Small intestine (tissue), 7 donors: Measurements from ENCODE around the gene EIF4G1. TPM values are rescaled to one million over a fixed set of nuclear protein-coding genes. Genes with fewer than 3 reads are reported as not detected.

Experiments used
- DNase-seq, 2 donors: peaks; one replicate each; pipeline versions ENCODE4 v3.0.0 to v3.0.0-alpha.2; 2013
- FAIRE-seq: peaks from 2 replicates; lab custom pipeline; 2012; peaks lifted over from hg19 to GRCh38; lab: Jason Lieb, UNC
- H3K27ac ChIP-seq, 3 donors: one replicate each; pipeline ENCODE4 v1.5.1; 2013; ENCODE audit warnings: low read length in 2 of 3, mild to moderate bottlenecking in 2 of 3, control low read depth in 1 of 3, inconsistent platforms in 1 of 3, low read depth in 1 of 3, moderate library complexity in 1 of 3
- H3K27me3 ChIP-seq, 3 donors: one replicate each; pipeline ENCODE4 v1.6.1; 2013; ENCODE audit warnings: low read length in 3 of 3, inconsistent platforms in 1 of 3; ENCODE audit not compliant: control insufficient read depth in 3 of 3, insufficient read depth in 3 of 3
- H3K36me3 ChIP-seq, 3 donors: one replicate each; pipeline ENCODE4 v1.6.1; 2013; ENCODE audit warnings: low read length in 3 of 3, inconsistent platforms in 1 of 3, low read depth in 1 of 3, mild to moderate bottlenecking in 1 of 3, moderate library complexity in 1 of 3; ENCODE audit not compliant: control insufficient read depth in 3 of 3, insufficient read depth in 2 of 3
- H3K4me1 ChIP-seq, 3 donors: one replicate each; pipeline ENCODE4 v1.6.1; 2013; ENCODE audit warnings: low read length in 2 of 3, inconsistent platforms in 1 of 3, low read depth in 1 of 3, mild to moderate bottlenecking in 1 of 3, moderate library complexity in 1 of 3; ENCODE audit not compliant: control insufficient read depth in 3 of 3, insufficient read depth in 2 of 3
- H3K4me3 ChIP-seq, 3 donors: one replicate each; pipeline ENCODE4 v1.5.1; 2013; ENCODE audit warnings: low read length in 3 of 3, control low read depth in 1 of 3, inconsistent platforms in 1 of 3, low read depth in 1 of 3, mild to moderate bottlenecking in 1 of 3, moderate library complexity in 1 of 3
- H3K9me3 ChIP-seq, 2 donors: one replicate each; pipeline ENCODE4 v1.6.1; 2013; ENCODE audit warnings: low read depth in 1 of 2, low read length in 1 of 2; ENCODE audit not compliant: control insufficient read depth in 2 of 2, insufficient read depth in 1 of 2
- WGBS, 3 donors: extraction: QIAGEN DNeasy Blood & Tissue Kit; methylation state at CpG; one replicate each; pipeline ENCODE4 v1.1.7; 2013; 5-methylcytosine and 5-hydroxymethylcytosine counted together
- polyA plus RNA-seq, 4 donors: library from polyadenylated mRNA; stranded (reverse) in 3 of 4; unstranded in 1 of 4; fragments of 200-250 nt in 3 of 4; fragments of 120-200 nt in 1 of 4; gene quantifications; one replicate each; pipeline versions ENCODE4 v1.2.1 to v1.2.3, GENCODE V29; 2013
- donor health status: healthy with polysubstance abuse.
- donor health status: control.
- donor health status: control.
- donor health status: Bipolar disorder and iron deficiency.
- donor health status: healthy.

Gene EIF4G1
- polyA plus RNA-seq, 4 donors: 115 to 220 (median 155) TPM

GRCh38 chr3:184299488-184300377 lies 14.7 kb upstream of the EIF4G1 start:
- FAIRE-seq (no peak), DNase-seq (peak in 1 of 2 donors; percentile 38)
- H3K4me1 ChIP-seq: peaks cover 3 to 8% (median 7%) of the 10 kb centered on the region in 3 donors
- H3K4me3 ChIP-seq: peak overlapping the region; percentile 84 to 91 (median 85)
- H3K9me3 ChIP-seq: no peaks in the 10 kb centered on the region
- peak overlapping the region; percentile 37 to 60 (median 57) for H3K27ac ChIP-seq
- H3K27me3 ChIP-seq: peaks cover 0 to 3% (median 0%) of the 10 kb centered on the region in 3 donors
- WGBS, 3 donors: 15 to 17% (median 17%) methylated on average over 25 to 29 of the region's 29 CpGs
- peaks cover 23 to 37% (median 25%) of the 10 kb centered on the region in 3 donors for H3K36me3 ChIP-seq

GRCh38 chr3:184300378-184300720 lies 14.1 kb upstream of the EIF4G1 start:
- H3K4me3 ChIP-seq: peak overlapping the region in 1 of 3 donors; percentile 84

DNA sequence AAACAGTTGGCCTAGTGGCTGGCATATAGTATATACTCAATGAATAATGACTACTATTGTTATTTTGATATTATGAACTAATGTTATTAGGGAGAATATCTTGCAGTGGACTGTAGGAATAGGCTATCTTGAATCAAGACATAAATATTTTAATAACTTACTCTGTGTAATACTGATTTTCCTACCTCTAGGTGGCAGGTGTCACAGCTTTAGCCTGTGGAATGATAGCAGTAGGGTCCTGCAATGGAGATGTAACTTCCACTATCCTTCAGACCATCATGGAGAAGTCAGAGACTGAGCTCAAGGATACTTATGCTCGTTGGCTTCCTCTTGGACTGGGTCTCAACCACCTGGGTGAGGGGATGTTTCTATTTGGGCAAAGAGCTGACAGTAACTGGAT lies 8.8 kb upstream of the EIF4G1 start:
- H3K36me3 ChIP-seq: peaks cover 32 to 69% (median 41%) of the 10 kb centered on the region in 3 donors
- 40 to 69% (median 43%) methylated on average over 1 of the region's 1 CpG for WGBS, 3 donors
- no peaks in the 10 kb centered on the region for H3K4me1 ChIP-seq
- no peak overlapping the region for H3K27ac ChIP-seq
- no peaks in the 10 kb centered on the region for H3K9me3 ChIP-seq
- DNase-seq (peak; percentile 20 to 28), FAIRE-seq (no peak)
- no peaks in the 10 kb centered on the region for H3K27me3 ChIP-seq
- no peak overlapping the region for H3K4me3 ChIP-seq

More at GRCh38 chr3:184300378-184300720, 14.1 kb upstream of the EIF4G1 start:
- Histone ChIP-seq H3K4me1 (peaks cover 3 to 8% (median 7%) of the 10 kb centered on the region in 3 donors), H3K27me3 (no peaks in the 10 kb centered on the region), H3K9me3 (no peaks in the 10 kb centered on the region), H3K36me3 (peaks cover 25 to 37% (median 26%) of the 10 kb centered on the region in 3 donors), H3K27ac (no peak overlapping the region)
- 70 to 79% (median 77%) methylated on average over 3 of the region's 3 CpGs for WGBS, 3 donors
- DNase-seq (no peak), FAIRE-seq (no peak)

DNA sequence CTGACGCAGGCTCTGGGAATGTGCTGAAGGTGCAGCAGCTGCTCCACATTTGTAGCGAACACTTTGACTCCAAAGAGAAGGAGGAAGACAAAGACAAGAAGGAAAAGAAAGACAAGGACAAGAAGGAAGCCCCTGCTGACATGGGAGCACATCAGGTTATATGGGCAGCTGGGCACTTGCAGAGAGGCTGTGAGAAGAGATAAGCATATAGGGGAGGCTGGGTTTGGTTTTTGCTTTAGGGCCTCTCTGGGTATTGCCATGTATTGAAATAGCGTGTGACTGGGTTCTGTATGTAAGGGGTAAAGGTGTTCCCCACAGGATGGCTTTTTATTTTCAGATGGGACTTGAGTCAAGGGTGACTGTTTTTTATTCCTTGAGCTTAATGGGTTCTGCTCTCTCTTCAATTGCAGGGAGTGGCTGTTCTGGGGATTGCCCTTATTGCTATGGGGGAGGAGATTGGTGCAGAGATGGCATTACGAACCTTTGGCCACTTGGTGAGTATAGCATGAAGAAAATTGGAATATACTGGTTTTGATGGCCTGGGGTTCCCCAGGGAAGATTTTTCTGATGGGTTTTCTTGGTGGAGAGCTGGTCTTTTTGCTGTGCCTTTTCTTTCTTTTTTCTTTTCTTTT lies 7.9 kb upstream of the EIF4G1 start:
- 74 to 87% (median 80%) methylated on average over 4 of the region's 4 CpGs for WGBS, 3 donors
- H3K27me3 ChIP-seq: no peaks in the 10 kb centered on the region
- DNase-seq (peak in 1 of 2 donors; percentile 45), FAIRE-seq (no peak)
- H3K36me3 ChIP-seq: peaks cover 32 to 62% (median 39%) of the 10 kb centered on the region in 3 donors
- H3K4me1 ChIP-seq: no peaks in the 10 kb centered on the region
- H3K9me3 ChIP-seq: no peaks in the 10 kb centered on the region
- H3K4me3 ChIP-seq: no peak overlapping the region
- no peak overlapping the region for H3K27ac ChIP-seq

DNA sequence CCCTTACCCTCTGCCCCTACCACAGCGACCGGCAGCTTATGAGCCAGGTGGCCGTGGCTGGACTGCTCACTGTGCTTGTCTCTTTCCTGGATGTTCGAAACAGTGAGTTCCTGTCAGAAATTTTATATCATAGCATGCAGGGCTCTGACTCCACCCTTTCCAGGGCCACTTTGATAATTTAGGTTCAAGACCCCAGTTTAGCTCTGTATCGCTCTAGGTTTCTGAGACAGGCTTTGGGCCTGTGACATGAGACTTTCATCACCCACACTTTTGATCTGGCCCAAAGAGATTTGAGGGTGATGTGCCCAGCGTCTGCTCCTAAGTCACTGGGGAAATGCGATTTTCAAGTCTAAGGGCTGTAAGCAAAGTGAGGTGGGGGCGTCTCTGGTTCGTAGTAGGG lies 6.5 kb upstream of the EIF4G1 start:
- Histone ChIP-seq H3K4me3 (no peak overlapping the region), H3K9me3 (no peaks in the 10 kb centered on the region), H3K27ac (no peak overlapping the region), H3K27me3 (no peaks in the 10 kb centered on the region), H3K4me1 (no peaks in the 10 kb centered on the region), H3K36me3 (peaks cover 21 to 48% (median 32%) of the 10 kb centered on the region in 3 donors)
- no peak for DNase-seq
- 95 to 97% (median 95%) methylated on average over 9 of the region's 9 CpGs for WGBS, 3 donors
- FAIRE-seq: no peak

DNA sequence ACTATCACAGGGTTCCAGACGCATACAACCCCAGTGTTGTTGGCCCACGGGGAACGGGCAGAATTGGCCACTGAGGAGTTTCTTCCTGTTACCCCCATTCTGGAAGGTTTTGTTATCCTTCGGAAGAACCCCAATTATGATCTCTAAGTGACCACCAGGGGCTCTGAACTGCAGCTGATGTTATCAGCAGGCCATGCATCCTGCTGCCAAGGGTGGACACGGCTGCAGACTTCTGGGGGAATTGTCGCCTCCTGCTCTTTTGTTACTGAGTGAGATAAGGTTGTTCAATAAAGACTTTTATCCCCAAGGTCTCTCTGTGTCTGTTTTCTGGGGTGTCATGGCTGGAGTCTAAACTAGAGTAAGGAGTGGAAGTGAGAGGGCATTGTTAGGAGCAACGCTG lies 5.7 kb upstream of the EIF4G1 start:
- WGBS, 3 donors: 79 to 86% (median 79%) methylated on average over 7 of the region's 7 CpGs
- H3K4me1 ChIP-seq: no peaks in the 10 kb centered on the region
- H3K27ac ChIP-seq: no peak overlapping the region
- peaks cover 13 to 42% (median 24%) of the 10 kb centered on the region in 3 donors for H3K36me3 ChIP-seq
- FAIRE-seq (no peak), DNase-seq (no peak)
- no peaks in the 10 kb centered on the region for H3K9me3 ChIP-seq
- H3K27me3 ChIP-seq: no peaks in the 10 kb centered on the region
- no peak overlapping the region for H3K4me3 ChIP-seq

DNA sequence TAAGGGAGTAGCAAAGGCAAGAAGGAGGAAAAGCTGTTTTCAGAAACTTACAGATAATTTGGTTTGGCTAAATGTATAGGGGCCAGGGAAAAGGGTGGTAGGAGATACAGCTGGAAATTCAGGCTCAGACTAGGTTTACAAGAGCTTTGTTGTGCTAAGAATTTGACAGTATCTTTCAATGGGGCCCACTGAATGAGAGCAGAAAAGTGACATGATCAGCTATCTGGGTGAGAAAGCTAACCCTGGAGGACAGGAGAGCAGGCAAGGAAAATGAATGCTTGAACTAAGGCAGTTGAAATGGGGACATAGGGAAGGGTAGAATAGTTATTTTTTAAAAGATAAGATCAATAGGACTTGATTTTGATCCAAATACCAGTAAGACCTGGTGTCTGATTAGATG lies 2.8 kb upstream of the EIF4G1 start:
- H3K27me3 ChIP-seq: no peaks in the 10 kb centered on the region
- no peaks in the 10 kb centered on the region for H3K9me3 ChIP-seq
- no peak for DNase-seq
- H3K27ac ChIP-seq: no peak overlapping the region
- H3K4me3 ChIP-seq: no peak overlapping the region
- no peaks in the 10 kb centered on the region for H3K4me1 ChIP-seq
- H3K36me3 ChIP-seq: peaks cover 8 to 37% (median 13%) of the 10 kb centered on the region in 3 donors
- FAIRE-seq: no peak

- no peak for FAIRE-seq
- Histone ChIP-seq H3K27ac (peak overlapping the region; percentile 91 to 99 (median 96)), H3K4me1 (peaks cover 5 to 15% (median 6%) of the 10 kb centered on the region in 3 donors), H3K36me3 (peaks cover 4 to 41% (median 6%) of the 10 kb centered on the region in 3 donors), H3K9me3 (no peaks in the 10 kb centered on the region), H3K27me3 (no peaks in the 10 kb centered on the region), H3K4me3 (peak overlapping the region; percentile 69 to 92 (median 76))
- DNase-seq: peak; percentile 73 to 87
- WGBS, 3 donors: 0% methylated on average over 41 to 89 of the region's 89 CpGs
These were observed 515 bp downstream of the EIF4G1 start for GRCh38 chr3:184314700-184315542.
